HUES64 (cell line): ENCODE data around the gene ZNRF1. TPM values are rescaled to one million over a fixed set of nuclear protein-coding genes. Genes with fewer than 3 reads are reported as not detected.

Experiments used
- H3K27ac ChIP-seq: 2 replicates; pipeline ENCODE4 v1.7.0; 2013; ENCODE audit warnings: low read depth, low read length, inconsistent platforms
- H3K27me3 ChIP-seq: 2 replicates; pipeline ENCODE4 v1.6.1; 2013; ENCODE audit warnings: mild to moderate bottlenecking, low read length; ENCODE audit not compliant: insufficient read depth
- H3K36me3 ChIP-seq: 2 replicates; pipeline ENCODE4 v1.6.1; 2013; ENCODE audit warnings: mild to moderate bottlenecking, low read length; ENCODE audit not compliant: insufficient read depth
- H3K4me1 ChIP-seq: 2 replicates; pipeline ENCODE4 v1.6.1; 2013; ENCODE audit warnings: mild to moderate bottlenecking, low read length, moderate library complexity; ENCODE audit not compliant: insufficient read depth
- H3K4me3 ChIP-seq: 2 replicates; pipeline ENCODE4 v1.5.1; 2013; ENCODE audit warnings: mild to moderate bottlenecking, low read length, moderate library complexity
- H3K9ac ChIP-seq: 2 replicates; pipeline ENCODE4 v1.6.1; 2013; ENCODE audit warnings: mild to moderate bottlenecking, low read depth, low read length
- H3K9me3 ChIP-seq: 2 replicates; pipeline ENCODE4 v1.6.1; 2013; ENCODE audit warnings: low read depth, low read length; ENCODE audit not compliant: insufficient read depth
- WGBS: fragments of 150-250, 120-280 bp; methylation state at CpG from one replicate; pipeline ENCODE4 v1.1.7; 2013; ENCODE audit warnings: missing lambda C conversion rate; 5-methylcytosine and 5-hydroxymethylcytosine counted together
- polyA plus RNA-seq, 2 experiments: library from polyadenylated mRNA; stranded (reverse); fragments of 50-300 nt; gene quantifications; one replicate each; pipeline ENCODE4 v1.2.3, GENCODE V29; 2013

ZNRF1 gene
- 30.9 TPM for polyA plus RNA-seq (2013, experiment 1 of 2)
- polyA plus RNA-seq (2013, experiment 2 of 2) = 28.3 TPM

DNA sequence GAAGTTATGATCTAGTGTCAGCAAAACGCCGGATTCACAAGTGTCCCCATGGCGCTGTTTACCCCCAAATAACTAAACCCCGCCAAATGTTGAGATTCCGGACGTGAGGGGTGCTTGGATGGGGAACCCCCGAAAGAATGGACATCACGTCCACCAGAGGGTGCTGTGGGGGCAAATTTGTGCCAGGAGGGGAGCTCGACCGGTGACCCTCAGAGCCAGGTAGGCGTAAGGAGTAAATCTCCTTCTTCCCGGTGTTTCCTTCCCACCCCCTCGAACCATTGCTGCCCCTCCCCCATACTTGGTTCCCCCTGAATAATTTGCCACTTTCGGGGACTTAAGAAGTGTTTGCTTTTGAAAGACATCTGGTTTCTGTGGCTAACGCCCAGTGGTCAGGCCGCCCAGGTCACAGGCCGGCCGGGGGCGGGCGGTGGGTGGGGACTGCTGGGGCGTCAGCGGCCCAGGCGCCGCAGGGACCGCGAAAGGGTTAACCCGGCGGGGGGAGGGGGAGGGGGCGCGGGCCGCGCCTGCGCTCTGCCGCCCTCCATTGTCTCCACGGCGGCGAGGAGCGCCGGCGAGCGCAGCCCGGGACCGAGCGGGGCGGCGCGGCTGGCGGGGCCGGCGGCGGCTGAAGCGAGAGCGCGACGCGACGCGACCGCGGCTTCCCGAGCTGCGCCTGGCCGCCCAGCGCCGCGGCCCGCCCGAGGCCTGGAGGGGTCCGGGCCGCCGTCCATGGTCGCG is at the start of gene ZNRF1:
Gene ZNRF1 (plus strand): TSS at position 544 of the 738 bp plus-strand sequence. CDS start 648 bp downstream, outside the sequence.
- Histone ChIP-seq H3K27ac (peak within 1 kb of the TSS; percentile 79; the same call in 1 of the 2 replicates), H3K9me3 (no peaks in the 10 kb centered on the region), H3K9ac (peak within 1 kb of the TSS; percentile 83), H3K36me3 (no peaks in the 10 kb centered on the region; the same call in 1 of the 2 replicates), H3K4me1 (peaks cover 22% of the 10 kb centered on the region), H3K4me3 (peak within 1 kb of the TSS; percentile 59), H3K27me3 (peaks cover 4% of the 10 kb centered on the region)
- 4% methylated on average over 73 of the region's 73 CpGs for WGBS

GRCh38 chr16:74949309-74949708 is 49.5 kb upstream of the ZNRF1 start:
- Histone ChIP-seq H3K36me3 (peaks cover 68% of the 10 kb centered on the region), H3K9ac (no peak overlapping the region), H3K4me3 (no peak overlapping the region), H3K27me3 (no peaks in the 10 kb centered on the region), H3K4me1 (no peaks in the 10 kb centered on the region), H3K27ac (no peak overlapping the region), H3K9me3 (no peaks in the 10 kb centered on the region)
- WGBS = 65% methylated on average over 3 of the region's 3 CpGs

GRCh38 chr16:74950511-74950910 is 48.3 kb upstream of the ZNRF1 start:
- H3K4me3 ChIP-seq = no peak overlapping the region
- H3K27ac ChIP-seq = no peak overlapping the region
- H3K4me1 ChIP-seq = no peaks in the 10 kb centered on the region
- WGBS = 93% methylated on average over 7 of the region's 7 CpGs
- H3K9ac ChIP-seq = no peak overlapping the region
- no peaks in the 10 kb centered on the region for H3K9me3 ChIP-seq
- H3K27me3 ChIP-seq = no peaks in the 10 kb centered on the region
- peaks cover 70% of the 10 kb centered on the region for H3K36me3 ChIP-seq

- Histone ChIP-seq H3K4me1 (no peaks in the 10 kb centered on the region), H3K27ac (no peak overlapping the region), H3K9ac (no peak overlapping the region), H3K4me3 (no peak overlapping the region), H3K36me3 (peaks cover 72% of the 10 kb centered on the region), H3K9me3 (no peaks in the 10 kb centered on the region), H3K27me3 (no peaks in the 10 kb centered on the region)
- WGBS = 95% methylated on average over 11 of the region's 11 CpGs
These were observed 47.6 kb upstream of the ZNRF1 start for GRCh38 chr16:74951206-74951605.

DNA sequence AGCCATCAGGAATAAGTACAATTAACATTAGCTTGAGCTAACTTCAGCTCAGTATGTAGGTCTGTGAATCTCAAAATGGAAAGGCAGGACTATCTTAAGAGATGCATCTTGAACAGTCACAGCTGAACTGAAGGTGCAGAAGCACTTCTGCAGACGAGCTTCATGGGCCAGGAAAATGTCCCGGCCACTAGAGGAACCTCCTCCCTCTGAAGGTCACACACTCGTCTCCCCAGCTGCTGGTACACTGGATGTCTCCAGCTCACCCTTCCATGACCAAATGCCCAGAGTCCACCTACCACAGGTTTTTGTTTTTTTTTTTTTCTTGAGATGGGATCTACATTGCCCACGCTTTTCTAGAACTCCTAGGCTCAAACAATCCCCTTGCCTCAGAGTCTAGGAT is 47.1 kb upstream of the ZNRF1 start:
- Histone ChIP-seq H3K27ac (no peak overlapping the region), H3K36me3 (peaks cover 73% of the 10 kb centered on the region), H3K4me1 (peaks cover 3% of the 10 kb centered on the region; the same call in 1 of the 2 replicates), H3K9ac (no peak overlapping the region), H3K9me3 (no peaks in the 10 kb centered on the region), H3K4me3 (no peak overlapping the region), H3K27me3 (no peaks in the 10 kb centered on the region)
- WGBS = 87% methylated on average over 3 of the region's 4 CpGs

DNA sequence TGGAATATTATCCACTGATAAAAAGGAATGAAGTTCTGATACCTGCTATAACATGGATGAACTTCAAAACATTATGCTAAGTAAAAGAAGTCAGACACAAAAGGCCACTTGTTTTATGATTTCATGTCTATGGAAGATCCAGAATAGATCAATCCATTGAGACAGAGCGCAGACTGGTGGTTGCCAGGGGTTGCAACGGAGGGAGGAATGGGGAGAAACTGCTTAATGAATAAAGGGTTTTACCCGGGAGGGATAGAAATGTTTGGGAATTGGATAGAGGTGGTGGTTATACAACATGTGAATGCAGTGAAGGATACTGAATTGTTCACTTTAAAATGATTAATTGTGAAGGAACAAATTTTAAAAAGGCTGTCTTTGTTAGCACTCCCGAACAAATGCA is 44.1 kb upstream of the ZNRF1 start:
- 95% methylated on average over 4 of the region's 4 CpGs for WGBS
- Histone ChIP-seq H3K27ac (no peak overlapping the region), H3K9ac (no peak overlapping the region), H3K4me3 (no peak overlapping the region), H3K4me1 (peaks cover 4% of the 10 kb centered on the region; the same call in 1 of the 2 replicates), H3K9me3 (no peaks in the 10 kb centered on the region), H3K27me3 (no peaks in the 10 kb centered on the region), H3K36me3 (peaks cover 64% of the 10 kb centered on the region)

GRCh38 chr16:74973304-74973703 is 25.5 kb upstream of the ZNRF1 start:
- peaks cover 11% of the 10 kb centered on the region; the same call in 1 of the 2 replicates for H3K36me3 ChIP-seq

GRCh38 chr16:74975591-74975990 is 23.2 kb upstream of the ZNRF1 start:
- WGBS = 95% methylated on average over 3 of the region's 5 CpGs
- no peaks in the 10 kb centered on the region for H3K4me1 ChIP-seq
- H3K9me3 ChIP-seq = no peaks in the 10 kb centered on the region
- H3K27ac ChIP-seq = no peak overlapping the region
- H3K9ac ChIP-seq = no peak overlapping the region
- no peaks in the 10 kb centered on the region for H3K27me3 ChIP-seq
- no peak overlapping the region for H3K4me3 ChIP-seq
- peaks cover 18% of the 10 kb centered on the region for H3K36me3 ChIP-seq

More at GRCh38 chr16:74973304-74973703, 25.5 kb upstream of the ZNRF1 start:
- Histone ChIP-seq H3K27me3 (no peaks in the 10 kb centered on the region), H3K27ac (no peak overlapping the region), H3K4me1 (no peaks in the 10 kb centered on the region), H3K9me3 (no peaks in the 10 kb centered on the region), H3K9ac (no peak overlapping the region), H3K4me3 (no peak overlapping the region)
- WGBS = 96% methylated on average over 10 of the region's 10 CpGs

DNA sequence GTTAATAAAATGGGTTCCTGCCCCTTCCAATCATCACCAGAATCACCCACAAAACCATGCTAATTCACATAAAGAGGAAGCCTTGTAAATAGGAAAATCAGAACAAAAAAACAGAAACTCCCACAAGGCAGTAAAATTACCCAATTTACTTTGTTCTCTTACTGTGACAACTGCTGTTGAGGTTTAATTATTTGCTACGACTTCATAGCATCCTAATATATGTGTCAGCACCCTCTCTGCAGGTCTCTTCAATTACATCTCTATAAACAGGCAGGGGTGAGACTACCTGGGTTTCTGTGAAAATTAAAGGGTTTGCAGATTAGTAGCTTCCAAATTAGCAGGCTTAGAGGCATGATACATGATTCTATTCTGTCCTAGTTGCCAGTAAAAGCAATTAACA is 16.6 kb upstream of the ZNRF1 start:
- 100% methylated on average over 1 of the region's 1 CpG for WGBS
- Histone ChIP-seq H3K36me3 (peaks cover 9% of the 10 kb centered on the region), H3K9ac (no peak overlapping the region), H3K4me3 (no peak overlapping the region), H3K27ac (no peak overlapping the region), H3K27me3 (no peaks in the 10 kb centered on the region), H3K9me3 (no peaks in the 10 kb centered on the region), H3K4me1 (no peaks in the 10 kb centered on the region)

- Histone ChIP-seq H3K9ac (peak overlapping the region; percentile 86), H3K27ac (peak overlapping the region; percentile 84), H3K4me1 (no peaks in the 10 kb centered on the region), H3K4me3 (peak overlapping the region; percentile 93), H3K36me3 (no peaks in the 10 kb centered on the region; the same call in 1 of the 2 replicates), H3K27me3 (no peaks in the 10 kb centered on the region), H3K9me3 (no peaks in the 10 kb centered on the region)
- WGBS = 43% methylated on average over 11 of the region's 13 CpGs
These were observed 14.7 kb upstream of the ZNRF1 start for GRCh38 chr16:74984194-74984528.

GRCh38 chr16:74984529-74985296 is 14.1 kb upstream of the ZNRF1 start, which contains the start of gene WDR59:
Gene WDR59, minus strand, starts transcription at chr16:74985123. Its CDS starts 106 bp downstream, at chr16:74985017.
- no peaks in the 10 kb centered on the region for H3K27me3 ChIP-seq
- WGBS = under 1% methylated on average over 68 of the region's 68 CpGs
- peak within 1 kb of the TSS; percentile 93 for H3K4me3 ChIP-seq
- no peaks in the 10 kb centered on the region for H3K4me1 ChIP-seq
- peak within 1 kb of the TSS; percentile 86 for H3K9ac ChIP-seq
- H3K27ac ChIP-seq = peak within 1 kb of the TSS; percentile 84
- no peaks in the 10 kb centered on the region; the same call in 1 of the 2 replicates for H3K36me3 ChIP-seq
- H3K9me3 ChIP-seq = no peaks in the 10 kb centered on the region
